Ishikawa (cell line): ENCODE data around the gene TMEM88.

ENCODE experiments used
- MAX ChIP-seq: IDR thresholded peaks from 2 replicates; pipeline ENCODE4 v1.6.1; 2012
- RAD21 ChIP-seq: IDR thresholded peaks from 2 replicates; pipeline ENCODE4 v1.6.1; 2012; ENCODE audit warnings: low read depth

GRCh38 chr17:7882068-7882467 is 27.2 kb downstream of the TMEM88 start:
- TF ChIP-seq MAX (no peak), RAD21 (no peak)
